GM12891 (cell line): ENCODE measurements around the gene PEPD.

ENCODE experiments used
- POLR2A ChIP-seq: IDR thresholded peaks from 2 replicates; pipeline ENCODE4 v1.6.1; 2011; ENCODE audit warnings: low read depth, low read length, control low read depth
- SPI1 ChIP-seq: IDR thresholded peaks from 2 replicates; pipeline ENCODE4 v1.6.1; 2011; ENCODE audit warnings: low read depth, low read length, control low read depth

GRCh38 chr19:33558856-33559255 lies 37.3 kb upstream of the PEPD start:
- TF ChIP-seq SPI1 (no peak), POLR2A (no peak)
